Left colon (tissue), 2 donors: ENCODE measurements around the gene BABAM2. TPM values are rescaled to one million over a fixed set of nuclear protein-coding genes. Genes with fewer than 3 reads are reported as not detected.
"Not testable (repeated sequence)": the region's sequence is repeated elsewhere in the genome, so short reads cannot be mapped to it uniquely, and the experiment has no call there.

Experiments
- ATAC-seq: fragments of 200-7000 bp; cut with Tn5 transposase; one replicate; pipeline ENCODE4 v1.9.1; 2020; ENCODE audit warnings: mild to moderate bottlenecking, moderate library complexity
- DNase-seq, 2 donors: peaks; one replicate each; pipeline ENCODE4 v3.0.0-alpha.2; 2020
- intact Hi-C, 2 donors: fragments of 100-400 bp; cut with DNase I in 1 of 2; cut with micrococcal nuclease in 1 of 2; formaldehyde crosslinking; loops; one replicate each; pipeline versions ENCODE4 v1.11.2 to v1.14.0; 2022; cut with DNase I, micrococcal nuclease
- total RNA-seq, 2 donors: library from RNA; stranded (reverse); fragmentation: NEBNext Ultra II Directional; extraction: Animal tissue kit (Norgen Biotek cat#: 25700); gene quantifications; one replicate each; pipeline ENCODE4 v1.2.1, GENCODE V29; 2021
- donor health status: DM: no; HTN: no; CAD: no.
- donor health status: DM: yes; HTN: yes; CAD: no.

BABAM2 gene
- total RNA-seq, 2 donors from 2014 or later = 35.3 to 39.3 TPM

DNA sequence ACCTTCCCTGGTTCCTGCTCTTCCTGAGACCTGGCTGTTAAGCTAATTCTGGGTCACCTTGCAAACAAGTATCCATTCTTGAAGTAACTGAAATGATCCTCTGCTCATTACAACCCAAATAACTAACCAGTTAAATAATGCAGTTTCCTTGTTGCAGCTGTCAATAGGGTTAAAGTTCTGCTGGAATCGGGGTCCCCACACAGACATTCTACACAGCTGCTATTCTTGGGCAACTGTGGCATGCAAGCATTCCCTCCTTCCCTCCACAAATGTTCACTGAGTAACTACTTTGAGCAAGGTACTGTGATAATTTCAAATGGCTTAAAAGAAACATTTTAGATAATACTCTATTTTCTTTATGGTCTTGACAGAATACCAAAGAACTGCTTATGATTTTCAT lies 17.4 kb upstream of the BABAM2 start:
- DNase-seq = no peak
- intact Hi-C loops = no loop called here
- ATAC-seq = no peak

DNA sequence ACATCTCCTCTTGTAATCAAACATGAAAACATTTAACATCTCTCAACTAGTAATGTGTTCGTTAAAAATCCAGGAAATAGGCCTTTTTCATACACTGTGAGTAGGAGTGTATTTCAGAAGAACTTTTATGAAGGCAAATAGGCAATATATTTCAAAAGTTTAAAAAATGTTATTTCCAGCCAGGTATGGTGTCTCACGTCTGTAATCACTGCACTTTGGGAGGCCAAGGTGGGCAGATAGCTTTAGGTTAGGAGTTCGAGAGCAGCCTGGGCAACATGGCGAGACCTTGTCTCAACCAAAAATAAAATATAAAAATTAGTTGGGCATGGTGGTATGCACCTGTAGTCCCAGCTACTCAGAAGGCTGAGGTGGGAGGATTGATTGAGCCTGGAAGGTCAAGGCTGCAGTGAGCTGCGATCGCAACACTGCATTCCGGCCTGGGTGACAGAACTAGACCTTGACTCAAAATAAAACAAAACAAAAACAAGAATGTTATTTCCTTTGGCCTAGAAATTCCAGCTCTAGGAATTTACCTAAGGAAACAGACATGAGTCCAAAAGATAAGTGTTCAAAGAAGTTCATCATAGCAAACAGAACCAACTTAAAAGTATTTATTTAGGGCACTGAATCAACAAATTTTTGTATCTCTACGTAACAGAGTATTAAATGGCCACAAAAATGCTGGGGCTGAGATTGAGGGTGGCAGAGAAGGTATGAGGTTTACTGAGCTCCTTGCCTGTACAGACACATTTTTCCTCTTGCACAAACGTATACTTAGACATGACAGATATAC lies 15.2 kb upstream of the BABAM2 start:
- intact Hi-C loops = no loop called here
- DNase-seq = no peak

DNA sequence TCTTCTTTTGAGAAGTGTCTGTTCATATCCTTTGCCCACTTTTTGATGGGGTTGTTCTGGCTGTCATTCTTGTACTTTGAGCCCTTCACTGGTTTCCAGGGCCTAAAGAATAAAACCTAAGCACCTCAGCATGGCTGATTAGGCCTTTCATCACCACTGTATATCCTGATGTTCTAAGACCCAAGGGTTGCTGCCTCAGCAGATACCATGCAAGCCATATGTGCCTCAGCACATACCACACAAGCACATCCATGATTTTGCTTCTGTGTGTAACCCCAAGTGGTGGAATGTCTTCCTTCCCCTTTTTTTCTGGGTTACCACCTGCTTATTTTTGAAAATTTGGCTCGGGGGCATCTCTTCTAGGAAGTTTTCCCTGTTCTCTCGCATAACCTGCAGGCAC lies 11.7 kb upstream of the BABAM2 start:
- ATAC-seq = no peak
- intact Hi-C loops = no loop called here
- DNase-seq = no peak

More for the DNA sequence above, 15.2 kb upstream of the BABAM2 start:
- ATAC-seq = no peak

DNA sequence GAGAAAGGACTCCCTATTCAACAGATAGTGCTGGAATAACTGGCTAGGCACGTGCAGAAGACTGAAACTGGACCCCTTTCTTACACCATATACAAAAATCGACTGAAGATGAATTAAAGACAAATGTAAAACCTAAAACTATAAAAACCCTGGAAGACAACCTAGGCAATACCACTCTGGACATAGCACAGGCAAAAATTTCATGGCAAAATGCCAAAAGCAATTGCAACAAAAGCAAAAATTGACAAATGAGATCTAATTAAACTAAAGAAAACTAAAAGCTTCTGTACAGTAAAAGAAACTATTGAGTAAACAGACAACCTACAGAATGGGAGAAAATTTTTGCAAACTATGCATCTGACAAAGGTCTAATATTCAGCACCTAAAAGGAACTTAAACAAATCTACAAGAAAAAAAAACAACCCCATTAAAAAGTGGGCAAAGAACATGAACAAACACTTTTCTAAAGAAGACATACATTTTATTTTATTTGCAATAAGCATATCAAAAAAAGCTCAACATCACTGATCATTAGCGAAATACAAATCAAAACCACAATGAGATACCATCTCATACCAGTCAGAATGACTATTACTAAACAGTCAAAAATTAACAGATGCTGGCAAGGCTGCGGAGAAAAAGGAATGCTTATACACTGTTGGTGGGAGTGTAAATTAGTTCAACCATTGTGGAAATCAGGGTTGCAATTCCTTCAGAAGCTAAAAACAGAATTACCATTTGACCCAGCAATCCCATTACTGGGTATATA lies 8.5 kb upstream of the BABAM2 start:
- DNase-seq, intact Hi-C loops: not testable (repeated sequence)

DNA sequence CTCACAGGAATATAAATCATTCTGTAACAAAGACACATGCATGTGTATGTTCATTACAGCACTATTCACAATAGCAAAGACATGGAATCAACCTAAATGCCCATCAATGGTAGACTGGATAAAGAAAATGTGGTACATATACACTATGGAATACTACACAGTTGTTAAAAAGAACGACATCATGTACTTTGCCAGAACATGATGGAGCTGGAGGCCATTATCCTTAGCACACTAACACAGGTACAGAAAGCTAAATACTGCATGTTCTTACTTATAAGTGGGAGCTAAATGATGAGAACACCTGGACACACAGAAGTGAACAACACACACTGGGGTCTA lies 8.0 kb upstream of the BABAM2 start:
- ATAC-seq, intact Hi-C loops, DNase-seq: not testable (repeated sequence)

More for the DNA sequence above, 8.5 kb upstream of the BABAM2 start:
- not testable (repeated sequence) for ATAC-seq

DNA sequence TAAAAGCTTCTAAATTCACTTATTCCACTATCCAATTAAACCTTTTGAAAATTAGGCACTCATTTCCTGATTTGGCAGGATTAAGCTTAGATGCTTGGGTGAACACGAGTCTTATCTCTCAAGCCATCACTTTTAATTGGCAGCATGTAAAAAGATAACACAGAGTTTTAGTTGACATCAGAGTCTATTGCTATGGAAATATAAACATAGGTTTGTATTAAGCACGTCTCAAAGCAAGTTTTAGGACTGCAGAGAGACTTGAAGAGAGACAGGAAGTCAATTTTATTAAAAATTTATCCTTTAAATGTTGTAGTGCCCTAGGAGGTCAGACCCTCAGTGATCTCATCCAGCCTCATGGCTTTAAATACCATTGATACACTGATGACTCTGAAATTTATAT lies 5.9 kb upstream of the BABAM2 start:
- intact Hi-C loops = no loop called here
- ATAC-seq = peak; percentile 71
- no peak for DNase-seq

DNA sequence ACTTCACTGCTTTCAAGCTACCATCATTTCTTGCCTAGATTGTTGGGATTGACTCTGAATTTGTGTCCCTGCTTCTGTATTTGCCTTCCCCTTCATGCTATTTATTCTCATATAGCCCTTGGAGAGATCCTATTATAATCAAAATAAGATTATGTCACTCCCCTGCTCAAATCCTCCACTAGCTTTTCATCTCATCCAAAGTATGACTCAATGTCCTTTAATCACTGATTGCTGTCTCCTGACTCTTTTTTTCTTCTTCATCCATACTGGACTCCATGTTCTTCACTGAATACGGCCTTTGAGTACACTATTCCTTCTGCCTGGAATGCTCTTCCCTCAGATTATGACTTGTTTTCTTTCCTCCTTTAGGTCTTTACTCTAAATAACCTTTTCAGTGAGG lies 5.3 kb upstream of the BABAM2 start:
- no peak for DNase-seq
- ATAC-seq = no peak
- intact Hi-C loops = no loop called here

DNA sequence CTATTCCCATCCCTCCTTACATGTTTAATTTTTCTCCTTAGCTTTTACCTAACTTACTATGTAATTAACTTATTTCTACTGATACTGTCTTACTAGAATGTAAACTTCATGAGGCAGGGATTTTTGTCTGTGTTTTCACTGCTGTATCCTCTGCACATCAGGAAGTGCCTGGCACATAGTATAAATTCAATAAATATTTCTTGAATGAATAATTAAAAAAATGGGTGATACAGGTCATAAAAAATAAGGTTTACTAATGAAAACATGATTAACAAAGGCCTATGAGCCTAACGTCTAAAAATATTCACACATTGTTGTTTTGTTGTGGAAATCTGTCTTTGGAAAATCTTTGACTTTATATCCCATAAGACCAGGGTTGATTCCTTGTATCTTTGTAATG lies 4.9 kb upstream of the BABAM2 start:
- intact Hi-C loops = no loop called here
- no peak for DNase-seq
- ATAC-seq = no peak

DNA sequence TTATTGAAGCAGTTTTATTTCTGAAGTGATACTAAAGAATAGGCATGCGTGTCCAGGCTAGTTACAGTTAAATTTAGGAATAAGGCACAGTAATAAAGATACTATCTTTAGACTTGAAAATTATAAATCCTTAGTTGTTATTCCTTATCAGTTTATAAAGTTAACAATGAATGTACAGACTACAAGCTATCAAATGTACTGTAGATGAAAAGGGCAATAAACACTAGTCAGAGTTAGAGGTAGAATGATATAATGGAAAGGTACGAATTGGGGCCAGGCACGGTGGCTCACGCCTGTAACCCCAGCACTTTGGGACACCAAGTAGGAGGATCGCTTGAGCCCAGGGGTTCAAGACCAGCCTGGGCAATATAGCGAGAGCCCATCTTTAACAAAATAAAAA lies 4.2 kb upstream of the BABAM2 start:
- intact Hi-C loops = no loop called here
- DNase-seq (no peak), ATAC-seq (peak; percentile 7)

DNA sequence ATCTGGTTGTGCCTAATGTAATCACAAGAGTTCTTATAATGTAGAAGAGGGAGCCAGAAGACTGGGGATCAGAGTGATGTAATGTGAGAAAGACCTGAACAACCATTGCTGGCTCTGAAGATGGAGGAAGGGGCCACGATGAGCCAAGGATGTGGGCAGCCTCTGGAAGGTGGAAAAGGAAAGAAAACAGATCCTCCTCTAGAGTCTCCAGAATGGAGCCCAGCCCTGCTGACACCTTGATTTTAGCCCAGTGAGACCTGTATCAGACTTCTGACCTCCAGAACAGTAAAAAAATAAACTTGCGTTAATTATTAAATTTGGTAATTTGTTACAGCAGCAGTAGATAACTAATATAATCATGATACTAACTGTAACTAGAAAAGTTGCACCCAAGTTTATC lies 3.4 kb upstream of the BABAM2 start:
- DNase-seq = no peak
- intact Hi-C loops = no loop called here
- ATAC-seq = no peak

DNA sequence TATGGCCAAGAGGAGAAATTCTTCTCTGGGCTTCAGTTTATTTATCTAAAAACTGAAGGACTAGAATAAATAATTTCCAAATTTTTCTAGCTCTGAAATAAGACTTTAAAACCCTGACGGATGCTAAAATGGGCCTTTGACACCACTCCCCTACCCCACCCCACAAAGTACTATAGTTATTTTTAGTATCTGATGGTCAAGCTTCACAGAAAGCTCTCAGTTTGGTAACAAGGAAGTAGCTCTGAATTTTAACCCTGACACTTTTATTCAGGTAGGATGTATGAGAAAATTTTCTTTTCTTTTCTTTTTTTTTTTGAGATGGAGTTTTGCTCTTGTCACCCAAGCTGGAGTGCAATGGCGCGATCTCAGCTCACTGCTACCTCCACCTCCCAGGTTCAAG lies 2.7 kb upstream of the BABAM2 start:
- ATAC-seq (no peak), DNase-seq (no peak)
- intact Hi-C loops = no loop called here

DNA sequence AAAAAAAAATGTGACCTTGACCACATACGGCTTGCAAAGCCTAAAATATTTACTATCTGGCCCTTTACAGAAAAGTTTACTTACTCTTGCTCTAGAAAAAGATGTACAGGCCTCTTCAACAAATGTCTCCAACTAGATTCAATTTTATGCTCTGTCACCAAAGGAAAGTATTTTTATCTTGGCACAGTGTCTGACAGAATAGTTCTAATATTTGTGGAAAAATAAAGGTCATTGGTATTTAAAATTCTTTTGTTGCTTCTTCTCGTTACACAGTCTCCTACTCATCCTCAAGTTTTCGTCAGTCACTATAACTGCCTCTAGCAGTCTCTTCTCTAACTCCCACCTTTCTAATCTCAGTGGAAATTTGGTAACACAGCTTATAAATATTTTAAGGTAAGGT lies 1.7 kb upstream of the BABAM2 start:
- no peak for DNase-seq
- intact Hi-C loops = no loop called here
- ATAC-seq = no peak

DNA sequence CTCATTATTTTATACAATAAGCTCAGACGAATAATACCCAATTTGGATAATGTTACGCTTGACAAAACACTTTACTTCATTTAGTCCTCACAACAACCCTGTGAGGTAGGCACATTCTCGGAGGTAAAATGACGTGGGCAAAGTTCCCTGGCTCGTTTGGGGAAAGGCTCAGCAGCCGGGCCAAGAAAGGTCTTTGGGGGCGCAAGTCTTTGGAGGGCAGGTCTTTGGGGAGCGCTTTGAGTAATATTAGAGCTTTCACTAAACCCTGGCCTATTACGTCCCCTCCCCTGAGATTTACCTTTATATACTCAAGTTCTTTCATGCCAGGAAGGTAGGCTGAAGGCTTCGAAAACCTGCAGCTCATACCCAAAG lies 769 bp upstream of the BABAM2 start:
- no peak for DNase-seq
- intact Hi-C loops = no loop called here
- no peak for ATAC-seq

DNA sequence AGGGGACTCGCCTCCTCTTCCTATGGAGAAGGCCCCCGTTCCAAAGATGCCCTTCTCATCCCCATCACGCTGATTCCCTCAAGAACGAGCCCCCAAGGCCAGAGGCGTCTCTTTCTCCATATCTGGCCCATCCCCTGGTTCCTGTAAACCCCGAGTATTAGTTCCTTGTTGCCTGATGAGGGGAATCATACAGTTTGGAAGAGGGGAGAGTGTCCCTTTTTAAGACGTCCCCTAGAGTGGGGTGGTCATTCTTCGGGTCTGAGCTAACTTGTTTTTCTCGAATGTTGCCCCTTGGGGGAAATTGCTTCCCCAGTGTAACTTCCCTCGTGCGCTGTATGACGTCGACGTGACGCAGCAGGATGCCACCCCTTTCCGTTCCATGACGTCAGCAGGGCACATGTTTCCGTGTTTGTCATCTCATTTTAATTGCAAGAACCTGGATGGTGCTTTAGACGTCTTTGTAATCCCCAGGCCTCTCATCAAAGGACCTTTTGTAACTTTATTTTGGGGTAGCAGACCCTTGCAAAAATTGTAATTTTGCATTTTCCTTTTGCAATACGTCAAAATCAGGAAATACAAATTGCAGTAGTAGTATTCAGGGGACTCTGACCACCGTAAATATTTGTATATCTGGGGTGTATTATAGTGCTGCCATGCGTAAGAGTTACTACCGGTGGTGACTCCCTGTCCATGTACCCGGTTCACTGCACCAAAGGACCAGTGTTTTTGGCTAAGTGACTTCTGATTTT lies 569 bp downstream of the BABAM2 start:
- DNase-seq = peak; percentile 88 to 90
- intact Hi-C loops = no loop called here
- ATAC-seq = peak; percentile 27

DNA sequence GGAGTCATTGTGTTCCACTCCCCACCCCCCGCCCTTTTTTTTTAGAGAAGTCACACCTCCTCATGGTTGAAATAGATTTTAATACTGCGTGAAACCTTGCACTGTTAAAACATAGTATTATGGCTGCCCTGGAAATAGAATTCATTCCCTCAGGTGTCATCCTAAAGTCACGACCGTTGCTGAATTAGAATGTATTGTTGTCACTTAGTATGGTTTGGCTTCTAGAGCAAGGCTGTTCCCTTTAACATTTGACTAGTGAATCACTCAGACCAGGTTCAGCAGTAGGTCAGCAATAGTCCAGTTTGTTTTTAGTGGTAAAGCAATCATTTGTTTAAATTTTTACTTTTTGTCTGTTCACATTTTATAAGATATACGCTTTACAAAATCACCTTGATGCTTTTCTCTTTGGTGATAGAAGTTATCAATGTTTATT lies 1.2 kb downstream of the BABAM2 start:
- no peak for ATAC-seq
- intact Hi-C loops = no loop called here
- no peak for DNase-seq

DNA sequence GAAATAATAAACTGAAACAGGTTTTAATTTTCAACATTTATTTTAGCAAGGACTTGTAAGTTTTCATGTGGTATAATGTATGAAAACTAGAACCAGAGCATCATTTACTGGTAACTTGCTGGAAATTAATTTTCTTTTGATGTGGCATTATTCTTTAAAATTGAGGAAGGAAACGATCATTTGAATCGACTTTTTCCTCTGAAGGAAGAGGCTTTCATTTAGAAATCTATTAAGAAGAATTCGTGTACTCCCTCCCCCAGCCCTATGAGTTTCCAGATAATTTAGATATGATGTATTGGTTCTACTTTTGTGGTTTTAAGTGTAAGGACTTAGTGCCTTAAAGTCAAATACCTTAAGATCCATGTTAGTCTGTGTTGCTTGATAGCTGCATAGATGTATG lies 2.5 kb downstream of the BABAM2 start:
- no peak for ATAC-seq
- DNase-seq = no peak
- intact Hi-C loops = no loop called here

DNA sequence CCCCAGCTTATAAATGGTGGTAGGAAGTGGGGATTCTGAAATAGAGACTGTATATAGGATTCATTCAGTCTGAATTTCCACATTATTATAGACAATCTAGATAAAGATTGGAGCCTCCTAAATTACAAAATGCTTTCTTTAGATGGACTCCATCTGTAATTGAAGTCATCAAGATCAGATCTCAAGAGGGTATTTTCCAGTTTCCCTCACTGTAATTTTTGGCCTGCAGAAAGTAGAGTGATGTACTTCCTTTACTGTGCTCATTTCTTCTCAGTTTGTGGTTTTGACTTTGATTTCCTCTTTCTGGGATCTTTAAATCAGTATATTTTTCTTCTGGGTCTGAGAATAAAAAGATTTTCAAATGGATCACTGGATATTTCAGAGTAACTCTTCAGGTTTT lies 7.2 kb downstream of the BABAM2 start:
- ATAC-seq (no peak), DNase-seq (no peak)
- intact Hi-C loops = no loop called here

DNA sequence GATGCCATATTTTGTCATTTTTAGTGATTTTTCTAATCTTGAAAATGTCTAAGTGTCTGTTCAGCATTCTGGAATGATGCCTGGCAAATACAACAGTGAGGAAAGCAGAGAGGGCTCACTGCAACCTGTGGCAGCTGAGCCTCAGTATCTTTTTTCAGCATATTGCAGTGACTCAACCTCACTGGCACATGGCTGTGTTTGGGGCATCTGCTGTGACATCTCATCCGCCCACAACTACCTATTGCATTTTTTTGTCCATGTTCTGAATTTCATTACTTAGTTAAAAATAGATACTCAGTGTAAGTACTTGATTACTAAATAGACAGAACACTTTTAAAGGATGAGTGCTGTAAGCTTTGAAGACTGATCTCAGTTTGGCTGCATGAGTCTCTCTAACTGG lies 10.7 kb downstream of the BABAM2 start:
- ATAC-seq = no peak
- DNase-seq = no peak
- intact Hi-C loops = no loop called here

DNA sequence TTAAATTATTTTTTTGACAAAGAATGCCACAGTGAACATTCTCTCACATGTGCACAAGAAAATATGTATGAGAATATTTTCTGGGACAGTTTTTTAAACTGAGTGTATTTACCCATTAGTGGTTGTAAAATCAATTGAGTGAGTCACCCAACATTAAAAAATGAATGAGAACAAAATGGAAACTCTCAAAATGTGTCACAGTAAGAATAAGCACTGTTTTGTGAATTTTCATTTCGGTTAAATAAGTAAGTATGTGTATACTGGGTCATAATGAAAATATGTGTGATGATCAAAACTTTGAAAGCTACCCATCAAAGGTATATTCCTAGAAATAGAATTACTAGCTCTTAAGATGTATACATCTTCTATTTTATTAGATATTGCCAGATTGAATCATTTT lies 11.6 kb downstream of the BABAM2 start:
- intact Hi-C loops = no loop called here
- DNase-seq (no peak), ATAC-seq (no peak)

DNA sequence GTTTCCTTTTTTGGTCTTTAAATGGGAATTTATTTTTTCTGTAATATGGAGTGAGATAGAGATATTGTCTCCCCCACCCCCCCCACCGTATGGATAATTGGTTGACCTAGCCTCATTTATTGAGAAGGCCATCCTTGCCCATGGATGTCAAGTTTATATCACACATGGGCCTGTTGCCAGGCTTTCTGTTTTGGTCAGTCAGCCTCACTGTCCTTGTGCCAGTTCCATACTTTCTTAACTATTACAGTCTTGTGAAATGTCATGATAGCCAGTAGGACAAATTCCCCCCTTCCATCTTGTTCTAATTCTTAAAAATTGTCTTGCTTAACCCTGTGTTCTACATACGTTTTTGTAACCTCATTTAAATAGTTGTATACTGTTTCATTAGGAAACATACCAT lies 12.5 kb downstream of the BABAM2 start:
- no peak for DNase-seq
- intact Hi-C loops = no loop called here
- ATAC-seq = no peak
